Measurements from ENCODE around the gene SNX8.
"Not testable (repeated sequence)": the region's sequence is repeated elsewhere in the genome, so short reads cannot be mapped to it uniquely, and the experiment has no call there.

The SNX8 gene, protein sequence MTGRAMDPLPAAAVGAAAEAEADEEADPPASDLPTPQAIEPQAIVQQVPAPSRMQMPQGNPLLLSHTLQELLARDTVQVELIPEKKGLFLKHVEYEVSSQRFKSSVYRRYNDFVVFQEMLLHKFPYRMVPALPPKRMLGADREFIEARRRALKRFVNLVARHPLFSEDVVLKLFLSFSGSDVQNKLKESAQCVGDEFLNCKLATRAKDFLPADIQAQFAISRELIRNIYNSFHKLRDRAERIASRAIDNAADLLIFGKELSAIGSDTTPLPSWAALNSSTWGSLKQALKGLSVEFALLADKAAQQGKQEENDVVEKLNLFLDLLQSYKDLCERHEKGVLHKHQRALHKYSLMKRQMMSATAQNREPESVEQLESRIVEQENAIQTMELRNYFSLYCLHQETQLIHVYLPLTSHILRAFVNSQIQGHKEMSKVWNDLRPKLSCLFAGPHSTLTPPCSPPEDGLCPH

GRCh38 chr7:2314209-2314955, at the start of gene SNX8:
SNX8 (minus strand) TSS chr7:2314441; CDS start chr7:2314421, 20 bp downstream.
- peak; percentile 100 for DNase-seq (ENCODE audit: low spot score)

GRCh38 chr7:2362385-2363088, 48.3 kb upstream of the SNX8 start:
- DNase-seq (ENCODE audit: low spot score) = no peak

DNA sequence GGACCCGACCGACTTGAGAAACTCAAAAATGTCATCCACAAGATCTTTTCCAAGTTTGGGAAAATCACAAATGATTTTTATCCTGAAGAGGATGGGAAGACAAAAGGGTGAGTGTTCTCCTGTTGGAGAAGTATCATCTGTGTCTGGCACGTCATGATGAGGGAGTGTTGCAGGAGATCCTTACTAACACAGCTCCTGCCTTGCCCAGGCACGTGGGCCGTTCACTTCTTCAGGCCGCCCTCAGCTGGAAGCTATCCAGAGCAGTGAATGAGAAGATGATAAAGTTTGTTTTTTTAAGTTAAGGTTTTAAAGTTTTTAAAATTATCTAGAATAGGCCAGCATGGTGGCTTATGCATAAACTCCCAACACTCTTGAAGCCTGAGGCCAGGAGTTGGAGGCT, 46.6 kb upstream of the SNX8 start:
- no peak for DNase-seq (ENCODE audit: low spot score)

DNA sequence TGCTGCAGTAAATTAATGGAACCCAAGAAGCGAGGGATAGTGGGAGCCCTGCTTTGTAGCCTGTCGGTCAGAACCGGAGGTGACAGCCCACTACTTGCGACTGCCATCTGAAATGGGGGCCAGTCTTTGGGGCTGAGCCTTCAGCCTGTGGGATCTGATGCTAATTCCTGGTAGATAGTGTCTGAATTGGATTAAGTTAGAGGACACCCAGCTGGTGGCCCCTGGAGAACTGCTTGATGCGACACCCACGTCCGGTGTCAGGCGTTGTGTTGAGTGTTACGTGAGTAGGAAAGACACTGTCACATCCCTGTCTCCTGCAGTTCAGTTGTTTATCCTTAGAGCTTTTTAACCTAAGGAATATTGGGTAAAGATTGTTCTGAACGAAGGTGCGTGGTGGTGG, 45.4 kb upstream of the SNX8 start:
- no peak for DNase-seq (ENCODE audit: low spot score)

GRCh38 chr7:2358968-2359527, 44.8 kb upstream of the SNX8 start:
- DNase-seq (ENCODE audit: low spot score) = no peak

DNA sequence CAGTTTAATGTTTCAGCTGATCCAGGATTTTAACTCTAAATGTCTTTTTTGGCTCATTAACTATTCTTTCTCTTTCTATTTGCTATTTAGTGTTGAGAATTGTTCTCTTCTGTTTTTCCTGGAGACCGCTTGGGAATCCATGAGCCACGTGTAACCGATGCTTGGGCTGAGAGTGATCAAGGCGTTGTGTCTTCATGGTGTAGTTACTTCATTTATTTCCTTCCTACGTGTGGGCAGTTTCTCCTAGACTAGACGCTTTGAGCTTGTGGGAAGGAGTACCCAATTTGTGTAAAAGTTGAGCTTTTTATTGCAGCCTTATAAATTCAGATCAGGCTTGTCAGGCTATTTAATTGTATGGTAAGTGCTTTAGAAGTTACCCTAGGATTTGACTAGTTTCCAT, 43.3 kb upstream of the SNX8 start:
- no peak for DNase-seq (ENCODE audit: low spot score)

DNA sequence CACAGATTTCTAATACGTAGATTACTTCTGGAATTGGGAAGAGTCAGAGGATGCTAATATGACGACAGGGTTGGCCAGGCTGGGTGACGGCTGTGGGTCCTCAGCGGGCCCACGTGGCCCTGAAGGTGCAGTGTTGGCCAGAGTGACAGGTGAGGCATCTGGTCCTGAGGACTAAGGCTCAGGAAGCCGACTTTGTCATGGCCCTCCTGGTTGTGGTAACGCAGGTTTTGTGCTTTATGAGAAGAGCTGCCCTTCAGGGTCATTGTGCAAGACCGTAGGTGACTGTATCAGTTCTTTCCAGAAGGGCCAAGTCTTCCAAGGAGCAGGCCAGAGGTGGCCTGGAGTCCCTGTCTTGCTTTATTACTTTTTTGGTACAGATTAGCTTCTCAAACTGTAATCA, 42.9 kb upstream of the SNX8 start:
- no peak for DNase-seq (ENCODE audit: low spot score)

GRCh38 chr7:2355705-2356008, 41.4 kb upstream of the SNX8 start:
- DNase-seq (ENCODE audit: low spot score) = peak; percentile 32

DNA sequence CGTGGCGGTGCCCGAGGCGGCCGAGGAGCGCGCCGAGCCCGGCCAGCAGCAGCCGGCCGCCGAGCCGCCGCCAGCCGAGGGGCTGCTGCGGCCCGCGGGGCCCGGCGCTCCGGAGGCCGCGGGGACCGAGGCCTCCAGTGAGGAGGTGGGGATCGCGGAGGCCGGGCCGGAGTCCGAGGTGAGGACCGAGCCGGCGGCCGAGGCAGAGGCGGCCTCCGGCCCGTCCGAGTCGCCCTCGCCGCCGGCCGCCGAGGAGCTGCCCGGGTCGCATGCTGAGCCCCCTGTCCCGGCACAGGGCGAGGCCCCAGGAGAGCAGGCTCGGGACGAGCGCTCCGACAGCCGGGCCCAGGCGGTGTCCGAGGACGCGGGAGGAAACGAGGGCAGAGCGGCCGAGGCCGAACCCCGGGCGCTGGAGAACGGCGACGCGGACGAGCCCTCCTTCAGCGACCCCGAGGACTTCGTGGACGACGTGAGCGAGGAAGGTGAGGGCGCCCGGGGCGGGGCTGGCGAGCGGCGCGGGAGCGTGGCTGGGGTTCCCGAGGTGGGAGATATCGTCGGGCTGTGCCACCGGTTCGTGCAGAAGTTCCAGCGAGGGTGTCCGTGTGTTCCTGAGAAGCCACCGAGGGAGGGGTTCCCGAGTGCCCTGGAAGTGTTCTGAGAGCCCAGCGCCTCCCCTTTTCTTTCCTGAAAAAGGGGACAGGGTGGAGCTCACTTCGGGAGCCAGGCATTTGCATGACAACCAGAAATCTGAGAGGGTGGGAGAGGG, 40.9 kb upstream of the SNX8 start:
- peak; percentile 33 for DNase-seq (ENCODE audit: low spot score)

- peak; percentile 97 for DNase-seq (ENCODE audit: low spot score)
Observed at GRCh38 chr7:2354186-2354938, 40.1 kb upstream of the SNX8 start, which contains the start of gene EIF3B. EIF3B (plus strand) TSS chr7:2354827; CDS start chr7:2354922, 95 bp downstream.

- DNase-seq (ENCODE audit: low spot score) = peak; percentile 97
Observed at GRCh38 chr7:2353936-2354185, 39.6 kb upstream of the SNX8 start.

DNA sequence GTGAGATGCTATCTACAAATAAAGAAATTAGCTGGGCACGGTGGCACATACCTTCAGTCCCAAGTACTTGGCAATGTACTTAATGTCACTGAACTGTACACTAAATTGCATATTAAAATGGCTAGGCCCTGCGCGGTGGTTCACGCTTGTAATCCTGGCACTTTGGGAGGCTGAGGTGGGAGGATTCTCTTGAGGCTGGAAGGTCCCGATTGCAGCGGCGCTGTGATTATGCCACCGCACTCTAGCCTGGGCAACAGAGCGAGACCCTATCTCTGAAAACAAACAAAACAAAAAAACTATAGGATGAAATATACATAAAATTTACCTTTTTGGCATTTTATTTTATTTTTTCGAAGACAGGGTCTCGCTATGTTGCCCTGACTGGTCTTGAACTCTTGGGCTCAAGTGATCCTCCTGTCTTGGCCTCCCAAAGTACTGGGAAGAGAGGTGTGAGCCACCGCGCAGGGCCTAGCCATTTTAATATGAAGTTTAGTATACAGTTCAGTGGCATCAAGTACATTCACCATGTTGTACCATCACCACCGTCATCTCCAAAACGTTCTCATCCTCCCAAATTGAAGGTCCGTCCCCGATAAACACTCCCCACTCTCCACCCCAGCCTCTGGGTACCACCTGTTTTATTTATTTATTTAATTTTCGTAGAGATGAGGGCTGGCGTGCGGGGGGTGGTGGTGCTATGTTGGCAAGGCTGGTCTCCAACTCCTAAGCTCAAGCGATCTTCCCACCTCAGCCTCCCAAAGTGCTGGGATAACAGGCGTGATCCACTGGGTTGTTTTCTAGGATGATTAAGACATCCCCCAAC, 39.1 kb upstream of the SNX8 start:
- DNase-seq (ENCODE audit: low spot score) = no peak

GRCh38 chr7:2350861-2351260, 36.6 kb upstream of the SNX8 start:
- DNase-seq (ENCODE audit: low spot score) = no peak

GRCh38 chr7:2350055-2350454, 35.8 kb upstream of the SNX8 start:
- no peak for DNase-seq (ENCODE audit: low spot score)

- not testable (repeated sequence) for DNase-seq (ENCODE audit: low spot score)
Observed at GRCh38 chr7:2347351-2348063, 33.3 kb upstream of the SNX8 start.

DNA sequence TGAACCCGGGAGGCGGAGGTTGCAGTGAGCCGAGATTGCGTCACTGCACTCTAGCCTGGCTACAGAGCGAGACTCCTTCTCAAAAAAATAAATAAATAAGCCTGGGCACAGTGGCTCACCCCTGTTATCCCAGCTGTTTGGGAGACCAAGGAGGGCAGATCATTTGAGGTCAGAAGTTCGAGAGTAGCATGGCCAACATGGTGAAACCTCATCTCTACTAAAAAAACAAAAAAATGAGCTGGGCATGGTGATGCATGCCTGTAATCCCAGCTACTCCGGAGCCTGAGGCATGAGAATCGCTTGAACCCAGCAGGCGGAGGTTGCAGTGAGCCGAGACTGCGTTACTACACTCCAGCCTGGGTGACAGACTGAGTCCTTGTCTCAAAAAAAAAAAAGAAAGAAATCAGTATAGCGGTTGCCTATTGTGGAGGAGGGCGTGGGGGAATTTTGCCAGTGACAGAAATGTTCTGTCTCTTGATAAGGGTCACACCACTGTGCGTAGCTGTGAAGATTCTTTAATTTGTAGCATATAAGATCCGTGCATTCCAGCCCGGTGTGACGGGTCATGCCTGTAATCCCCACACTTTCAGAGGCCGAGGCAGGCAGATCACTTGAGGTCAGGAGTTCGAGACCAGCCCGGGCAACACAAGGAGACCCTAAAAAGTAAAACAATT, 22.5 kb upstream of the SNX8 start:
- no peak for DNase-seq (ENCODE audit: low spot score)

DNA sequence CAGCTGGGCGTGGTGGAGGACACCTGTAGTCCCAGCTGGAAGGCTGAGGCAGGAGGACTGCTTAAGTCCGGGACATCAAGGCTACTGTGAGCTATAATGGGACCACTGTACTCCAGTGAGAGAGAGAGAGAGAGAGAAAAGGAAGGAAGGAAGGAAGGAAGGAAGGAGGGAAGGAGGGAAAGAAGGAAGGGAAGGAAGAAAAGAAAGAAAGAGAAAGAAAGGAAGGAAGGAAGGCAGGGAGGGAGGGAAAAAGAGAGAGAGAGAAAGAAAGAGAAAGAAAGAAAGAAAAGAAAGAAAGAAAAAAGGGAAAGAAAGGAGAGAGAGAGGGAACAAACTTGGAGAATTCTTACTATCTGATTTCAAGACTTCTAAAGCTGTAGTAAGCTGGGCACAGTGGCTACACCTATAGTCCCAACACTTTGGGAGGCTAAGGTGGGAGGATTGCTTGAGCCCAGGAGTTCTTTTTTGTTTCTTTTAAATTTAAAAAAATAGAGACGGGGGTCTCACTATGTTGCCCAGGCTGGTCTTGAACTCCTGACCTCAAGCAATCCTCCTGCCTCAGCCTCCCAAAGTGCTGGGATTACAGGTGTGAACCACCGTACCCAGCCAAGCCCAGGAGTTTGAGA, 18.5 kb upstream of the SNX8 start:
- not testable (repeated sequence) for DNase-seq (ENCODE audit: low spot score)

GRCh38 chr7:2331707-2332106, 17.5 kb upstream of the SNX8 start:
- no peak for DNase-seq (ENCODE audit: low spot score)

DNA sequence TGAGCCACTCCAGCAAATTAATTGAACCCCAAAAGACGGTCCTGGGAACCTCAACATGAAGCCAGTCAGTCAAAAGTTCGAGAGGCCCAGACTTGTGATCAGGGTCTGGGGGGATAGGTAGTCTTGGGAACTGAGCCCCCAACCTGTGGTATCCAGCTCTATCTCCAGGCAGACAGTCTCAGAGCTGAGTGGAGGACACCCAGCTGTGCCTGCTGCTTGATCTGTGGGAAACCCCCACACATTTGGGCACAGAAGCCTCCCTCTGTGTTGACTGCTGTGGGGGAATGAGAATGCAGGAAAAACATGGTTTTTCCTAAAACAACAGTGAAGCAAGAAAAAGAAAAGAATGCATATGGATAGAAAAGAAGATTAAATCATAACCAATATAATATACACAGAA, 16.3 kb upstream of the SNX8 start:
- DNase-seq (ENCODE audit: low spot score) = no peak
